ENCODE measurements around the gene CCDC85C. TPM values are rescaled to one million over a fixed set of nuclear protein-coding genes. Genes with fewer than 3 reads are reported as not detected.

The CCDC85C gene
- total and polyA plus RNA-seq, 4 donors, result 8.4 to 34.5 (median 25.0) TPM

- Histone ChIP-seq H3K27ac (ENCODE audit: low read depth, low read length) (no peak overlapping the region), H3K9me3 (ENCODE audit: control insufficient read depth, insufficient read depth, low read length) (no peaks in the 10 kb centered on the region), H3K36me3 (ENCODE audit: control insufficient read depth, insufficient read depth, low read length) (peaks cover 12% of the 10 kb centered on the region), H3K4me1 (ENCODE audit: control insufficient read depth, insufficient read depth, low read length) (peaks cover 32% of the 10 kb centered on the region), H3K27me3 (ENCODE audit: control insufficient read depth, insufficient read depth, low read length) (no peaks in the 10 kb centered on the region), H3K4me3 (ENCODE audit: low read depth, low read length) (no peak overlapping the region)
- WGBS (ENCODE audit: insufficient coverage), result 83% methylated on average over 6 of the region's 6 CpGs
- DNase-seq (ENCODE audit: low read depth in 4 of 6, low spot score in 6 of 6), result no peak
These were observed 17.9 kb upstream of the CCDC85C start for GRCh38 chr14:99621948-99622347.

- H3K27me3 ChIP-seq (ENCODE audit: control insufficient read depth, insufficient read depth, low read length), result no peaks in the 10 kb centered on the region
- DNase-seq (ENCODE audit: low read depth in 4 of 6, low spot score in 6 of 6), result peak in 2 of 6 donors; percentile 37 to 45
- H3K27ac ChIP-seq (ENCODE audit: low read depth, low read length), result no peak overlapping the region
- H3K36me3 ChIP-seq (ENCODE audit: control insufficient read depth, insufficient read depth, low read length), result peaks cover 4% of the 10 kb centered on the region
- H3K9me3 ChIP-seq (ENCODE audit: control insufficient read depth, insufficient read depth, low read length), result no peaks in the 10 kb centered on the region
- H3K4me3 ChIP-seq (ENCODE audit: low read depth, low read length), result no peak overlapping the region
- peaks cover 38% of the 10 kb centered on the region for H3K4me1 ChIP-seq (ENCODE audit: control insufficient read depth, insufficient read depth, low read length)
- WGBS (ENCODE audit: insufficient coverage), result 56% methylated on average over 11 of the region's 13 CpGs
These were observed 16.1 kb upstream of the CCDC85C start for GRCh38 chr14:99619835-99620834.

GRCh38 chr14:99616832-99617800, 13.1 kb upstream of the CCDC85C start:
- Histone ChIP-seq H3K36me3 (ENCODE audit: control insufficient read depth, insufficient read depth, low read length) (no peaks in the 10 kb centered on the region), H3K27ac (ENCODE audit: low read depth, low read length) (no peak overlapping the region), H3K4me3 (ENCODE audit: low read depth, low read length) (no peak overlapping the region), H3K9me3 (ENCODE audit: control insufficient read depth, insufficient read depth, low read length) (no peaks in the 10 kb centered on the region), H3K27me3 (ENCODE audit: control insufficient read depth, insufficient read depth, low read length) (no peaks in the 10 kb centered on the region), H3K4me1 (ENCODE audit: control insufficient read depth, insufficient read depth, low read length) (peaks cover 41% of the 10 kb centered on the region)
- 89% methylated on average over 5 of the region's 16 CpGs for WGBS (ENCODE audit: insufficient coverage)
- peak in 2 of 6 donors; percentile 21 to 27 for DNase-seq (ENCODE audit: low read depth in 4 of 6, low spot score in 6 of 6)

- H3K4me3 ChIP-seq (ENCODE audit: low read depth, low read length), result no peak overlapping the region
- peak overlapping the region; percentile 33 for H3K27ac ChIP-seq (ENCODE audit: low read depth, low read length)
- WGBS (ENCODE audit: insufficient coverage), result 30% methylated on average over 4 of the region's 7 CpGs
- peak in 2 of 6 donors; percentile 55 to 80 for DNase-seq (ENCODE audit: low read depth in 4 of 6, low spot score in 6 of 6)
- no peaks in the 10 kb centered on the region for H3K27me3 ChIP-seq (ENCODE audit: control insufficient read depth, insufficient read depth, low read length)
- H3K4me1 ChIP-seq (ENCODE audit: control insufficient read depth, insufficient read depth, low read length), result peaks cover 41% of the 10 kb centered on the region
- no peaks in the 10 kb centered on the region for H3K36me3 ChIP-seq (ENCODE audit: control insufficient read depth, insufficient read depth, low read length)
- no peaks in the 10 kb centered on the region for H3K9me3 ChIP-seq (ENCODE audit: control insufficient read depth, insufficient read depth, low read length)
These were observed 11.6 kb upstream of the CCDC85C start for GRCh38 chr14:99615497-99616157.

GRCh38 chr14:99612738-99613330, 8.8 kb upstream of the CCDC85C start:
- Histone ChIP-seq H3K27ac (ENCODE audit: low read depth, low read length) (no peak overlapping the region), H3K9me3 (ENCODE audit: control insufficient read depth, insufficient read depth, low read length) (no peaks in the 10 kb centered on the region), H3K36me3 (ENCODE audit: control insufficient read depth, insufficient read depth, low read length) (no peaks in the 10 kb centered on the region), H3K27me3 (ENCODE audit: control insufficient read depth, insufficient read depth, low read length) (no peaks in the 10 kb centered on the region), H3K4me1 (ENCODE audit: control insufficient read depth, insufficient read depth, low read length) (peaks cover 18% of the 10 kb centered on the region), H3K4me3 (ENCODE audit: low read depth, low read length) (no peak overlapping the region)
- DNase-seq (ENCODE audit: low read depth in 4 of 6, low spot score in 6 of 6), result peak in 1 of 6 donors; percentile 43
- 74% methylated on average over 3 of the region's 8 CpGs for WGBS (ENCODE audit: insufficient coverage)

- no peak for DNase-seq (ENCODE audit: low read depth in 4 of 6, low spot score in 6 of 6)
- no peak overlapping the region for H3K27ac ChIP-seq (ENCODE audit: low read depth, low read length)
- H3K4me1 ChIP-seq (ENCODE audit: control insufficient read depth, insufficient read depth, low read length), result peaks cover 14% of the 10 kb centered on the region
- WGBS (ENCODE audit: insufficient coverage), result 74% methylated on average over 10 of the region's 11 CpGs
- no peak overlapping the region for H3K4me3 ChIP-seq (ENCODE audit: low read depth, low read length)
- H3K36me3 ChIP-seq (ENCODE audit: control insufficient read depth, insufficient read depth, low read length), result no peaks in the 10 kb centered on the region
- H3K9me3 ChIP-seq (ENCODE audit: control insufficient read depth, insufficient read depth, low read length), result no peaks in the 10 kb centered on the region
- H3K27me3 ChIP-seq (ENCODE audit: control insufficient read depth, insufficient read depth, low read length), result no peaks in the 10 kb centered on the region
These were observed 8.2 kb upstream of the CCDC85C start for GRCh38 chr14:99612071-99612737.

DNA sequence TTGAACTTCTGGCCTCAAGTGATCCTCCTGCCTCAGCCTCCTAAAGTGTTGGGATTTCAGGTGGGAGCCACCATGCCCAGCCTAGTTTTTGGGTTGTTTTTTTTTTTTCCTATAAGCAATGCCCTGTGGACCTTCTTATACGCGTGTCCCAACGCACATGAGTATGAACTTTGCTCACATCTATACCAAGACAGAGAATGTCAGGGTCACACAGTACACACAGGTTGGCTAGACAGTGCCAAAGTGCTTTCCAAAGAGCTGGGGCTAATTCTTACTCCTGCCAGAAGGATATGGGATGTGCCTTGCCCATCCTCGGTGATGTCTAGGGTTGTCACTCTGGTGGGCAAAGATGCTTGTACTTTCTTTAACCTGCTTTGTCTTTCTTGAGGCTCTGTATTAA, 7.6 kb upstream of the CCDC85C start:
- peaks cover 16% of the 10 kb centered on the region for H3K4me1 ChIP-seq (ENCODE audit: control insufficient read depth, insufficient read depth, low read length)
- H3K4me3 ChIP-seq (ENCODE audit: low read depth, low read length), result no peak overlapping the region
- H3K9me3 ChIP-seq (ENCODE audit: control insufficient read depth, insufficient read depth, low read length), result no peaks in the 10 kb centered on the region
- H3K27ac ChIP-seq (ENCODE audit: low read depth, low read length), result no peak overlapping the region
- WGBS (ENCODE audit: insufficient coverage), result no CpG with 5 or more reads among the region's 4 CpGs
- no peaks in the 10 kb centered on the region for H3K27me3 ChIP-seq (ENCODE audit: control insufficient read depth, insufficient read depth, low read length)
- no peaks in the 10 kb centered on the region for H3K36me3 ChIP-seq (ENCODE audit: control insufficient read depth, insufficient read depth, low read length)
- DNase-seq (ENCODE audit: low read depth in 4 of 6, low spot score in 6 of 6), result no peak

DNA sequence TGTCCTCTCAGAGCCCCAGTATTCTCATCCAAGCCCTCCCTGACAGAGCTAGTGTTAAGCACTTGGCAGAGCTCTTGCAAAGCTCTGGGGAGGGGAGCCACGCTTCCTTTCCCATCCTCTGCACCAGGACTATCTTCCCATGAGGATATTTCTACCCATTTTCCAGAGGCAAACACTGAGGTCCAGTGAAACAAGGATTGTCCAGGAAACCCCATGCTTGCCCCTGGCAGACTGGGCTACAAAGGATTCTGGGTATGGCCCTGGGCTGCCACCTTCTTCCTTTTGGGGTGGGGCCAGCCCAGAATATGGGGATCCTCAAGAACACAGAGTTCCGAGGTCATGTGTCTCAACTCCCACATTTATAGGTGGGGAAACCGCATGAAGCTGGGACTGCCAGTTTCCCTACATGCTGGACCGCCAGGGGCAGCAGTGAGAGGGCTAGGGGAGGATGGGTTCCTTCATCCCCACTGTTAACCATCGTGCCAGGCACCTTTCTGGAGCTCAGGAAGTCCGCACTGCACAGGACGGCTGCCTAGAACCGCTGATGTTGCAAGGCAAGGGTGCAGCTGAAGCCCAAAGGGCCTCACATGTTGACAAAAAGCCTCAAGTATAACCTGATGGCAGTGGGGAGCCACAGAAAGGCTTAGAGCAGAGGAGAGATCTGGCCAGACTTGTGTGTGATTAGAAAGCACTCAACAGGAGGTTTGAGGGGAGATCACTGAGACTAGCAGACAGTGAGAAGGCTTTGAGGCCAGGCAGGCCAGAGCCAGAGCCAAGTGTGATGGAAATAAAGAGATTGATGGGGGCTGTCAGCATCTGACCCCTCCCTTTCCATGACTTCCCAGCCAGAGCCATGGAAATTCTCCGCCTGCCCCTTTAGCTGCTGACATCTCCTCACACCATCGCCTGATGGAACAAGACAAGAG, 5.5 kb upstream of the CCDC85C start:
- Histone ChIP-seq H3K36me3 (ENCODE audit: control insufficient read depth, insufficient read depth, low read length) (no peaks in the 10 kb centered on the region), H3K4me1 (ENCODE audit: control insufficient read depth, insufficient read depth, low read length) (peaks cover 26% of the 10 kb centered on the region), H3K4me3 (ENCODE audit: low read depth, low read length) (no peak overlapping the region), H3K9me3 (ENCODE audit: control insufficient read depth, insufficient read depth, low read length) (no peaks in the 10 kb centered on the region), H3K27ac (ENCODE audit: low read depth, low read length) (no peak overlapping the region), H3K27me3 (ENCODE audit: control insufficient read depth, insufficient read depth, low read length) (no peaks in the 10 kb centered on the region)
- peak in 1 of 6 donors; percentile 70 for DNase-seq (ENCODE audit: low read depth in 4 of 6, low spot score in 6 of 6)
- 66% methylated on average over 6 of the region's 10 CpGs for WGBS (ENCODE audit: insufficient coverage)
